RWPE2 (cell line): ENCODE results near the gene PLOD2.

Experiments used
- ATAC-seq: fragments of 200-7000 bp; cut with Tn5 transposase; 3 replicates; pipeline ENCODE4 v1.9.1; 2021; ENCODE audit warnings: low read depth
- DNase-seq: peaks from one replicate; pipeline ENCODE4 v3.0.0-alpha.2; 2020; ENCODE audit warnings: low spot score
- H3K27ac ChIP-seq: fragments of 450-650 bp; 2 replicates; pipeline ENCODE4 v1.5.1; 2017; ENCODE audit warnings: mild to moderate bottlenecking; ENCODE audit not compliant: poor library complexity, severe bottlenecking
- H3K27me3 ChIP-seq: fragments of 250-450 bp; sonication (Bioruptor Pico); 2 replicates; pipeline ENCODE4 v1.5.1; 2021; ENCODE audit warnings: mild to moderate bottlenecking, moderate library complexity; ENCODE audit not compliant: insufficient read depth, poor library complexity, severe bottlenecking
- H3K36me3 ChIP-seq: fragments of 250-450 bp; sonication (Bioruptor Pico); 2 replicates; pipeline ENCODE4 v1.5.1; 2020; ENCODE audit warnings: low read depth, mild to moderate bottlenecking, moderate library complexity
- H3K4me1 ChIP-seq: fragments of 250-450 bp; sonication (Bioruptor Pico); 2 replicates; pipeline ENCODE4 v1.5.1; 2021; ENCODE audit warnings: mild to moderate bottlenecking, moderate library complexity; ENCODE audit not compliant: insufficient read depth, poor library complexity, severe bottlenecking
- H3K4me3 ChIP-seq: fragments of 250-450 bp; sonication (Bioruptor Pico); 2 replicates; pipeline ENCODE4 v1.5.1; 2021; ENCODE audit warnings: mild to moderate bottlenecking, moderate library complexity; ENCODE audit not compliant: severe bottlenecking
- H3K9me3 ChIP-seq: fragments of 250-450 bp; sonication (Bioruptor Pico); 2 replicates; pipeline ENCODE4 v1.5.1; 2021; ENCODE audit warnings: mild to moderate bottlenecking, moderate library complexity; ENCODE audit not compliant: severe bottlenecking
- CTCF ChIP-seq: fragments of 450-650 bp; IDR thresholded peaks from one replicate; pipeline ENCODE4 v1.5.1; 2017; ENCODE audit warnings: mild to moderate bottlenecking, moderate library complexity; ENCODE audit not compliant: poor library complexity, severe bottlenecking

Gene PLOD2

GRCh38 chr3:146172586-146172985 is 11.6 kb upstream of the PLOD2 start:
- ATAC-seq (no peak), DNase-seq (no peak)
- Histone ChIP-seq H3K36me3 (0 out of 2 replicates have a peak, but pooled peaks cover under 1% of the 10 kb centered on the region), H3K27ac (no peak overlapping the region), H3K4me1 (peaks cover 10% of the 10 kb centered on the region), H3K9me3 (no peaks in the 10 kb centered on the region), H3K4me3 (no peak overlapping the region), H3K27me3 (no peaks in the 10 kb centered on the region)
- no peak for TF ChIP-seq CTCF

DNA sequence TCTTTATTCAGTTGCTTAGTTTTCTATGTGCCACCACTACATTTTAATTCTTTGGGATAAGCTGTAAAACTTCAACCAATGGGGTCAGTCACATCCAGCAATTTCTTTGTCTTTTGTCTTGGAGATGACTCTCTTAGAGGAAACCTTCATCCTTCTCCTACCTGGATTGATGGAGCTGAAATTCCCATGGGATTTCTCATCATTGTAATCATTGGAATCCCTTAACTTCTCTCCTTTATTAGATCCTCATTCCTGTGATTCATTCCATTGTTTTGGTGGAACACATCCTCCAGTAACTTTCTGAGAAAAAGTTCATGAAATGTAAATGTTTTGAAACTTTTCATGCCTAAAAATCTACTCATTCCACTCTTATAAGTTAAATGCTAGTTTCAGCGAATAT is 9.6 kb upstream of the PLOD2 start:
- peaks cover 16% of the 10 kb centered on the region for H3K4me1 ChIP-seq
- TF ChIP-seq CTCF, result no peak
- ATAC-seq, result no peak

DNA sequence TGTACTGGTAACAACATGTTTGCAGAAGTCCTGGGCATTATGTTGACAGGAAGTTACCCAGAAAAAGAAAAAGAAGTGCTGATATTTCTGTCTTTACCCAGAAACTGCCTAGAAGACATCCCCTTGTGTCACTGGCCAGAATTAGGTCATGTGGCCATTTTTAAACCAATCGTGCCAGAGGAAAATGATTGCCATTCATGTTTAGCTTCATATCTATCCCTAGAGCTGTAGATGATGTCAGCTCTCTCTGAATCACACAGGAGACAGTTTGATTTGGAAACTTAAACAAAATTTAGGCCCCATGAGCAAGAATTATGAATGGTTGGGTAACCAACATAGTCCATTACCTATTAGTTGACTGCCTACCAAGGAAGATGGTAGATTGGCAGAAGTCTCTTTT is 8.9 kb upstream of the PLOD2 start:
- no peak for TF ChIP-seq CTCF
- peak overlapping the region; percentile 8 for H3K27ac ChIP-seq
- DNase-seq, result no peak

More for the DNA sequence above, 9.6 kb upstream of the PLOD2 start:
- 0 out of 2 replicates have a peak, but pooled peaks cover 3% of the 10 kb centered on the region for H3K36me3 ChIP-seq
- DNase-seq, result no peak
- no peaks in the 10 kb centered on the region for H3K9me3 ChIP-seq
- no peaks in the 10 kb centered on the region for H3K27me3 ChIP-seq
- no peak overlapping the region for H3K4me3 ChIP-seq
- peak overlapping the region; percentile 8 for H3K27ac ChIP-seq

DNA sequence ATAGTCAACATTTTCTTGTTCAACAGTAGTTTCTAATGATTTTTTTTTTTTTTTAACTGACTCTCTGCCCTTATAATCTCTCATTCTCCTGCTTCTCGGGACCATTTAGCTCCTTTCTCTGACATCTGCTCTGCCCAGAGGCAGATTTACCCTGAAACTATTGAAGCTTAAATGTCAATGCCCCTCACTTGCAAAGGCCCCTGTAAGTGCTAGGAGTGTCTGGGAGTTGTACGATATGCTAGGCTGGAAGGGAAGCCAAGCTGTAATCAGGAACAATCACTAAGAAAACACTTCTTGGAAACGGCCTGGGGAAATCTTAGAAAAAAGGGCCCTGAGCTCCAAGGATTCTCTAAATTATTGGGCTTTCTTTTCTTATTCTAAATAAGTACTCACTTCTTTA is 5.8 kb upstream of the PLOD2 start:
- Histone ChIP-seq H3K9me3 (no peaks in the 10 kb centered on the region), H3K27ac (peak overlapping the region; percentile 97), H3K4me3 (no peak overlapping the region), H3K4me1 (peaks cover 53% of the 10 kb centered on the region), H3K36me3 (0 out of 2 replicates have a peak, but pooled peaks cover 3% of the 10 kb centered on the region), H3K27me3 (no peaks in the 10 kb centered on the region)
- TF ChIP-seq CTCF, result no peak
- ATAC-seq (peak; percentile 2; the same call in 2 of the 3 replicates), DNase-seq (no peak)

More for the DNA sequence above, 8.9 kb upstream of the PLOD2 start:
- H3K27me3 ChIP-seq, result no peaks in the 10 kb centered on the region
- 0 out of 2 replicates have a peak, but pooled peaks cover 3% of the 10 kb centered on the region for H3K36me3 ChIP-seq
- H3K9me3 ChIP-seq, result no peaks in the 10 kb centered on the region
- H3K4me1 ChIP-seq, result peaks cover 23% of the 10 kb centered on the region
- H3K4me3 ChIP-seq, result no peak overlapping the region
- ATAC-seq, result no peak

DNA sequence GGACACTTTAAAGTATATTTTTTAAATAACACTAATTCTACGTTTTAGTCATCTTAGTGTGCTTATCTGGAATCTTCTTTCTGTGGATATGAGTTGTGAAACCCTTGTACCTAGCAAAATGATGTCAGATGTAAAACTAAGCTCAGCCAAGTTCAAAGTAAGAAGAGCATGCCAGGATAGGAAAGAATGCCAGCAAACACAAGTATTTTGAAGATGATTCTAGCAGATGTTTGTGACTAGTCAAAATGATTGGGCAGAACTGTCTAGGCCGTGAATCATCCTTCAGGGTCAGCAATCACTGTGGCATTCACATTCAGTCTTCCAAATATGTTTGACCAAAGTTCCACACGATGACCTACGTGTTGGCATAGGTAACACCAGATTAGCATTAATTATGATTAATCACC is 5.4 kb upstream of the PLOD2 start:
- Histone ChIP-seq H3K36me3 (0 out of 2 replicates have a peak, but pooled peaks cover 3% of the 10 kb centered on the region), H3K9me3 (no peaks in the 10 kb centered on the region), H3K4me1 (peaks cover 55% of the 10 kb centered on the region), H3K27me3 (no peaks in the 10 kb centered on the region), H3K27ac (peak overlapping the region; percentile 97), H3K4me3 (no peak overlapping the region)
- TF ChIP-seq CTCF, result no peak
- ATAC-seq (peak; percentile 72), DNase-seq (no peak)
